NB4 (cell line): ENCODE measurements around the gene CX3CL1.

Experiments
- DNase-seq: peaks from one replicate; pipeline ENCODE4 v3.0.0; 2010; ENCODE audit warnings: low read depth
- H3K4me3 ChIP-seq: one replicate; pipeline ENCODE4 v1.5.1; 2011; ENCODE audit warnings: mild to moderate bottlenecking, low read depth, low read length, moderate library complexity
- MYC ChIP-seq: IDR thresholded peaks from 2 replicates; pipeline ENCODE4 v1.6.1; 2011; ENCODE audit warnings: low read depth, low read length
- POLR2A ChIP-seq: IDR thresholded peaks from 2 replicates; pipeline ENCODE4 v1.6.1; 2011; ENCODE audit warnings: mild to moderate bottlenecking; ENCODE audit not compliant: insufficient read length; ENCODE audit errors: extremely low read depth
- TF ChIP-seq, protein P1 (sequence below): IDR thresholded peaks from one replicate; pipeline ENCODE4 v1.5.1; 2012; ENCODE audit warnings: low read depth, low read length
- TF ChIP-seq, protein P2 (sequence below): IDR thresholded peaks from 2 replicates; pipeline ENCODE4 v1.6.1; 2011; ENCODE audit warnings: low read depth, low read length

Gene CX3CL1

DNA sequence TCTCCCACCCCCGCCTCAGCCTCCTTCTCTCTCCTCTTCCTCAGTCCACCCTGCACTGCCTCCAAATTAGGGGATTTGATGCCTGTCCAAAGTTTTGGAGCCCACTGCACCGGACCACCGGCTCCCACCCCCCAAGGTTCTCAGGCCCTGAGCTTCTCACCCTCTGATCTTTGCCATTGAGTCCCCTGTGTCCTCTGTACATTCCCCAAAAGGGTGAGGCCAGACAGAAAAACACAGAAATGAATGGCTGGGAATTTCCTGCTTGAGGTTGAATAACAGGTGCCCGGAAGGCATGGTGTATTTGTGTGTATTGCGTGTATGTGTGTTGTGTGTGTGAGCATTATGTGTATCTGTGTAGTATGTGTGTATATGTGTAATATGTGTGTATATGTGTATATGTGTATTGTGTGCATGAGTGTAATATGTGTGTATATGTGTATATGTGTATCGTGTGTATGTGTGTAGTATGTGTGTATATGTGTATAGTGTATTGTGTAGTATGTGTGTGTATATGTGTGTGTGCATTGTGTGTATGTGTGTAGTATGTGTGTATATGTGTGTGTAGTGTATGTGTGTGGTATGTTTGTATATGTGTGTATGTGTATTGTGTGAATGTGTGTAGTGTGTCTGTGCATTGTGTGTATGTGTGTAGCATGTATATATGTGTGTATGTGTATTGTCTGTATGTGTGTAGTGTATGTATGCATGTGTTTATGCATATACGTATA, 16.2 kb downstream of the CX3CL1 start:
- no peak for DNase-seq
- TF ChIP-seq POLR2A (no peak), MYC (no peak)
- TF ChIP-seq, protein P1, sequence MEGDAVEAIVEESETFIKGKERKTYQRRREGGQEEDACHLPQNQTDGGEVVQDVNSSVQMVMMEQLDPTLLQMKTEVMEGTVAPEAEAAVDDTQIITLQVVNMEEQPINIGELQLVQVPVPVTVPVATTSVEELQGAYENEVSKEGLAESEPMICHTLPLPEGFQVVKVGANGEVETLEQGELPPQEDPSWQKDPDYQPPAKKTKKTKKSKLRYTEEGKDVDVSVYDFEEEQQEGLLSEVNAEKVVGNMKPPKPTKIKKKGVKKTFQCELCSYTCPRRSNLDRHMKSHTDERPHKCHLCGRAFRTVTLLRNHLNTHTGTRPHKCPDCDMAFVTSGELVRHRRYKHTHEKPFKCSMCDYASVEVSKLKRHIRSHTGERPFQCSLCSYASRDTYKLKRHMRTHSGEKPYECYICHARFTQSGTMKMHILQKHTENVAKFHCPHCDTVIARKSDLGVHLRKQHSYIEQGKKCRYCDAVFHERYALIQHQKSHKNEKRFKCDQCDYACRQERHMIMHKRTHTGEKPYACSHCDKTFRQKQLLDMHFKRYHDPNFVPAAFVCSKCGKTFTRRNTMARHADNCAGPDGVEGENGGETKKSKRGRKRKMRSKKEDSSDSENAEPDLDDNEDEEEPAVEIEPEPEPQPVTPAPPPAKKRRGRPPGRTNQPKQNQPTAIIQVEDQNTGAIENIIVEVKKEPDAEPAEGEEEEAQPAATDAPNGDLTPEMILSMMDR: no peak
- TF ChIP-seq, protein P2, sequence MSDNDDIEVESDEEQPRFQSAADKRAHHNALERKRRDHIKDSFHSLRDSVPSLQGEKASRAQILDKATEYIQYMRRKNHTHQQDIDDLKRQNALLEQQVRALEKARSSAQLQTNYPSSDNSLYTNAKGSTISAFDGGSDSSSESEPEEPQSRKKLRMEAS: no peak
- no peak overlapping the region for H3K4me3 ChIP-seq

DNA sequence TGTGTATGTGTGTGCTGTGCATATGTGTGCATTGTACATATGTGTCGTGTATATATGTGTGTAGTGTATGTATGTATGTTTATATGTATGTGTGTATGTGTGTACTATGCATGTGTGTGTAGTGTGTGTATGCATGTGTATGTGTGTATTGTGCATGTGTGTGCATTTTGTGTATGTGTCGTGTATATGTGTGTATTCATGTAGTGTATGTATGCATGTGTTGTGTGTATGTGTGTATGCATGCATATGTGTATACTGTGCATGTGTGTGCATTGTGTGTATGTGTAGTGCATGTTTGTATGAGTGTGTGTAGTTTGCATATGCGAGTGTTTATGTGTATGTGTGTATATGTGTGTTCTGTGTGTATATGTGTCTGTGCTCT, 16.8 kb downstream of the CX3CL1 start:
- no peak for TF ChIP-seq POLR2A
- TF ChIP-seq, protein P2: no peak
- TF ChIP-seq, protein P1: no peak
- no peak for TF ChIP-seq MYC
- H3K4me3 ChIP-seq: no peak overlapping the region
- DNase-seq: no peak

DNA sequence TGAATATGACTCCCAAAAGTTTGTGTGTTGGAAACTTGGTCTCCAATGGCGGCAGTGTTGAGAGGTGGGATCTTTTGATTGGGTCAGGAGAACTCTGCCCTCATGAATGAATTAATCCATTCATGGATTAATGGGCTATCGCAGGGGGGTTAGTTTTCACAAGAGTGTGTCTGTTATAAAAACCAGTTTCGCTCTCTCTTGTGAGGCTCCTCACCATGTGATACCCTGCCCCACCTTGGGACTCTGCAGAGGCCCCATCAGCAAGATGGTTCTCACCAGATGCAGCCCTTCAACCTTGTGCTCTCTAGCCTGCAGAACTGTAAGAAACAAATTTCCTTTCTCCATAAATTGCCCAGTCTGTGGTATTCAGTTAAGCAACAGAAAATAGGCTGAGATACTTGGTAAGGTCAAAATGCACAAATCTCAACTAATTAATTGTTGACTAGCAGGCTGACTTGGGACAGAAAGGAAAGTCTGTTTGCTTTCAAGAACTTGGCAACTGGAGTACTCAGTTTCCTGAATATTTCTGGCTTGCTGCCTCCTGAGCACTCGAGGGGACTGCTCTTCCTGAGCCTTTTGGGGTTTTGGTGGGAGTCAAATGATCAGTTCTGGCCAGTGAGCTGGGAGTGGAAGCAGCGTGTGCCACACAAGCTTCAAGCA, 18.5 kb downstream of the CX3CL1 start:
- TF ChIP-seq MYC (no peak), POLR2A (no peak)
- TF ChIP-seq, protein P2: no peak
- TF ChIP-seq, protein P1: no peak
- DNase-seq: no peak
- H3K4me3 ChIP-seq: no peak overlapping the region

DNA sequence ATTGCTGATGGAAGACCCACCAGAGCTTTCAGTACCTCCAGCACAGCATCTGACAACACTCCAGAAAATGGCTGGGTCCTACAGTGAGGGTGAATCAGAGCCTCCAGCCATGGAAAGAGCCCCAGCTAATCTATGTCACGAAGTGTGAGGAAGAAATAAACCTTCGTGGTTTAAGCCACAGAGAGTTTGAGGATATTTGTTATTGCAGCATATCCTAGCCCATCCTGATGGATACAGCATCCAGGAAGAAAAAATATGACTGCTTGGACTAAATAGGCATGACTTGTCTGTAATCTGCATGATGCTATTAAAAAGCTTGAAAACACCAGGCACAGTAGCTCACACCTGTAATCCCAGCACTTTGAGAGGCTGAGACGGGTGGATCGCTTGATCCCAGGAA, 19.0 kb downstream of the CX3CL1 start:
- no peak for DNase-seq
- TF ChIP-seq MYC (no peak), POLR2A (no peak)
- TF ChIP-seq, protein P2: no peak
- TF ChIP-seq, protein P1: no peak
- H3K4me3 ChIP-seq: no peak overlapping the region

DNA sequence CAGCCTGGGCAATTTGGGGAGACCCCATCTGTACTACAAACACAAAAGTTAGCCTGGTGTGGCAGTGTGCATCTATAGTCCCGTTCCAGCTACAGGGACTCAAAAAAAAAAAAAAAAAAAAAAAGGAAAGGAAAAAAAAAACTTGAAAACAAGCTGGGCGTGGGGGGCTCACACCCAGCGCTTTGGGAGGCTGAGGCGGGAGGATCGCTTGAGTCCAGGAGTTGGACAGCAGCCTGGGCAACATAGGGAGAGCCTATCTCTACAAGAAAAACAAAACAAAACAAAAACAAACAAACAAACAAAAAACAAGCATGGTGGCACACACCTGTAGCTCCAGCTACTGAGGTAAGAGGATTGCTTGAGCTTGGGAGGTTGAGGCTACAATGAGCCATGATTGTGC, 19.4 kb downstream of the CX3CL1 start:
- no peak overlapping the region for H3K4me3 ChIP-seq

More for the DNA sequence above, 19.4 kb downstream of the CX3CL1 start:
- TF ChIP-seq POLR2A: no peak
- TF ChIP-seq, protein P2: no peak
- TF ChIP-seq, protein P1: no peak
- TF ChIP-seq MYC: no peak
- no peak for DNase-seq
